Vagina (tissue), 2 donors: ENCODE data around the gene NUDT22.

Experiments
- CTCF ChIP-seq, 3 experiments: fragments of 450-650 bp in 2 of 3; fragments of 200-600 bp in 1 of 3; sonication (generic) in 1 of 3; IDR thresholded peaks; one replicate each; pipeline ENCODE4 v1.5.1; 2017 to 2019; ENCODE audit warnings: antibody characterized with exemption in 3 of 3, mild to moderate bottlenecking in 2 of 3, moderate library complexity in 2 of 3
- POLR2A ChIP-seq, 2 donors: fragments of 450-650 bp; IDR thresholded peaks; one replicate each; pipeline ENCODE4 v1.6.1; 2017; ENCODE audit warnings: antibody characterized with exemption in 2 of 2, mild to moderate bottlenecking in 2 of 2, moderate library complexity in 2 of 2
- POLR2AphosphoS5 ChIP-seq, 2 donors: sonication (generic); formaldehyde crosslinking; IDR thresholded peaks; one replicate each; pipeline ENCODE4 v1.9.0; 2017; ENCODE audit warnings: antibody characterized with exemption in 2 of 2, mild to moderate bottlenecking in 2 of 2, low read depth in 1 of 2; ENCODE audit not compliant: insufficient read depth in 1 of 2

DNA sequence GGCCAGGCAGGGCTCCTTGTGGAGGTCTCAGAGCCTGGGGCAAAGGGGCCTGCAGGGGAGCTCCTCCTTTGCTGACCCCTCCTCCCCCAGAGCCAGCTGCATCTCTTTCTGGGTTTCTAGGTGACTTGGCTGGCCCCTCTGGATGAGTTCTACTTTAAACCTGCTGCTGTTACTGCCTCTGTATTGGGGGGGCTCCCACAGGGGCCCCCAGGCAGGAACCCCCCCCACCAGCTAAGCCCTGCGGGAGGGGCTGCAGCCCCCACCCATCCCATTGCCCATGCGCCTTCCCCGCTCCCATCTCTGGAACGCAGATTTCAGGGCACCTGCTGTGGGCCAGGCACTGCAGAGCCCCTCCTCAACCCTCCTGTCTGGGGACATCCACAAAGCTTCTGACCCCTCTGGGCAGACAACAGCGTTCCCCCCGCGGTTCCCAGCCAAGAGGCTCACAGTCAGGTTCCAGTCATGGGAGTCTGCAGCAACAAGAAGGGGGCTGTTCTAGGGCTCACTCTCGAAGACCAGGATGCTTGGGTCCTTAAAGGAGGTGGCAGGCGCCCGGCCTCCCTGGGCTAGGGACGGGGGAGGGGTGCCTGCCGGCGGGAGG is 24.4 kb downstream of the NUDT22 start:
- TF ChIP-seq POLR2A (IDR thresholded peaks at IDR 0.05) (no peak), CTCF (IDR thresholded peaks at IDR 0.05) (no peak), POLR2AphosphoS5 (IDR thresholded peaks at IDR 0.05; ENCODE audit: insufficient read depth in 1 of 2, low read depth in 1 of 2) (no peak)
